ENCODE results near the gene VEGFD. TPM values are rescaled to one million over a fixed set of nuclear protein-coding genes. Genes with fewer than 3 reads are reported as not detected.

Gene VEGFD, protein sequence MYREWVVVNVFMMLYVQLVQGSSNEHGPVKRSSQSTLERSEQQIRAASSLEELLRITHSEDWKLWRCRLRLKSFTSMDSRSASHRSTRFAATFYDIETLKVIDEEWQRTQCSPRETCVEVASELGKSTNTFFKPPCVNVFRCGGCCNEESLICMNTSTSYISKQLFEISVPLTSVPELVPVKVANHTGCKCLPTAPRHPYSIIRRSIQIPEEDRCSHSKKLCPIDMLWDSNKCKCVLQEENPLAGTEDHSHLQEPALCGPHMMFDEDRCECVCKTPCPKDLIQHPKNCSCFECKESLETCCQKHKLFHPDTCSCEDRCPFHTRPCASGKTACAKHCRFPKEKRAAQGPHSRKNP
- 0.64 and 0.67 TPM in 2 replicates for total RNA-seq
- 0.40 and 0.45 TPM in 2 replicates for polyA plus RNA-seq
- 0.48 and 0.74 TPM in 2 replicates for polyA plus RNA-seq (2011; cell fraction: cytosol; rRNA removed)
- 7.5 and 10.7 TPM in 2 replicates for polyA plus RNA-seq (2011; cell fraction: nucleus; rRNA removed)
- 0.22 and 0.35 TPM in 2 replicates for polyA plus RNA-seq (2012)
- 0.72 and 1.0 TPM in 2 replicates for polyA minus RNA-seq
- polyA minus RNA-seq (2011; cell fraction: cytosol; rRNA and poly(A)+ RNA removed): not detected
- polyA minus RNA-seq (2011; cell fraction: nucleus; rRNA and poly(A)+ RNA removed): 2.5 and 4.5 TPM in 2 replicates
- Bru-seq, nascent RNA: percentile 63 among the genes with signal in this experiment
- BruChase-seq, experiment 1, labeled RNA remaining after a 6-hour chase: percentile 50 among the genes with signal in this experiment
- percentile 49 among the genes with signal in this experiment for BruChase-seq, experiment 2, labeled RNA remaining after a 2-hour chase
- long read RNA-seq: 0 reads

DNA sequence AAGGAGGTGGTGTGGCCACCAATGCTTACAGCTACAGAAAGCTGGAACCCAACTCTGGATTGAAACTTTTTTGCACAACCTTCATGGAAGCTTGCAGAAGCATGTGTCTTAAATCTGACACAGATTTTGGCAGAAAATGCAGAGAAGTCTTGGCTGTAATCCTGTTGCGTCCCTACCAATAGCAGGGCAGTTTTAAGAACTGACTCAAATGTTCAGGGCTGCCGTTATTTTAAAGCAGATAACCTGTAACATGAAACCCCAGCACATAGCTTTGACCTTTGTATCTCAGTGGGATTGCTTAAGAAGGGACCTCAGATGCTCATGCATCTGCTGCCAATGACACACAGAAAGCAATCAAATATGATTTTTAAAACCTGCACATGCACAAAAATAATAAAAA, at the start of gene VEGFD:
TSS of gene VEGFD (minus strand) at position 110 of the 400 bp plus-strand sequence. CDS start 467 bp downstream, outside the sequence.
- POLR2A ChIA-PET: no interaction called here

DNA sequence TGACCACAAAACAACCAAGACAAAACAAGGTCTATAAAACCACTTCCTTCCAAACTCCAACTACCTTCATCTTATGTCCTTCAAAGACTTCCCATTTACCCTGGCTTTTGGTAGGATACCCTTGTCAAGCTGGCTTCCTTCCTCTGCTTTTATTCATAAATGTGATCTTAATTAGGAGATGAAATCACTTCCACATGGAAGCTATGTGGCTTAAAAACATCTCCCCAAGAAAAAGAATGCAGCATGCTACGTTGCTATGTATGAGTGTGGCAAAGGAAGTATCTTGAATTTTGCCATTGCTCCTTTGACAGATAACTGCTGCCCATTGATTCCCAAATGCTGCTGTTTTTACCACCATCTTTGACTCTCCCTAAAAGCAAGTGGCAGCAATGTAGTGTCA, 46.4 kb upstream of the VEGFD start:
- CTCF ChIA-PET: no interaction called here
- BruUV-seq (replicated peaks): no TSS peak

More for the DNA sequence above, at the start of gene VEGFD:
- H3K9me3 ChIP-seq (replicated peaks; ENCODE audit: control insufficient read depth, insufficient read depth, low read length): no peaks in the 10 kb centered on the region
- no TSS peak for BruUV-seq (replicated peaks)
- H3K9ac ChIP-seq (replicated peaks; ENCODE audit: extremely low read depth, insufficient read depth, low read length): no peak within 1 kb of the TSS
- H3K4me2 ChIP-seq (ENCODE audit: insufficient read depth, low read length): no peak within 1 kb of the TSS
- H3K9me1 ChIP-seq (replicated peaks; ENCODE audit: control insufficient read depth, extremely low read depth, insufficient read depth, low read length): no peaks in the 10 kb centered on the region
- CTCF ChIA-PET: no interaction called here
- no peaks in the 10 kb centered on the region for H3K79me2 ChIP-seq (ENCODE audit: control insufficient read depth, insufficient read depth, low read length)
- FAIRE-seq (no peak), DNase-seq (ENCODE audit: low read depth, low spot score) (no peak)
- no peak within 1 kb of the TSS for H3K27ac ChIP-seq (ENCODE audit: insufficient read depth, low read depth, low read length)
- no peaks in the 10 kb centered on the region for H3K36me3 ChIP-seq (ENCODE audit: control insufficient read depth in 2 of 2, extremely low read depth in 1 of 2, insufficient read depth in 2 of 2, low read length in 2 of 2)
- dilution Hi-C loops (cut with MboI; ENCODE audit: extremely low pct_ligation_motif_present, low sequenced_read_pairs): no loop called here
- no peaks in the 10 kb centered on the region for H3K27me3 ChIP-seq (ENCODE audit: control insufficient read depth in 2 of 2, insufficient read depth in 2 of 2, low read length in 2 of 2)
- no peak within 1 kb of the TSS for H3K4me3 ChIP-seq (replicated peaks in 1 of 3; ENCODE audit: insufficient read depth in 1 of 3, low read depth in 1 of 3, low read length in 3 of 3)
- TF ChIP-seq POLR2AphosphoS5 (IDR thresholded peaks at IDR 0.05; ENCODE audit: insufficient read depth, low read depth, low read length) (no peak), POLR2A (IDR thresholded peaks at IDR 0.05; ENCODE audit: low read depth, low read length) (no peak), GATA2 (IDR thresholded peaks at IDR 0.05; ENCODE audit: insufficient read depth, insufficient read length, low read depth, low read length) (no peak), EZH2 (IDR thresholded peaks at IDR 0.05; ENCODE audit: borderline replicate concordance, low read depth, low read length, severe bottlenecking) (no peak)
- no peak within 1 kb of the TSS for H2AFZ ChIP-seq (ENCODE audit: low read depth, low read length)
- intact Hi-C loops (cut with micrococcal nuclease): no loop called here
- H4K20me1 ChIP-seq (replicated peaks; ENCODE audit: control insufficient read depth, extremely low read depth, insufficient read depth, low read length): no peaks in the 10 kb centered on the region
- peaks cover under 1% of the 10 kb centered on the region for H3K4me1 ChIP-seq (ENCODE audit: control insufficient read depth, extremely low read depth, insufficient read depth, low read length)

More for the DNA sequence above, 46.4 kb upstream of the VEGFD start:
- Histone ChIP-seq H3K9me3 (replicated peaks; ENCODE audit: control insufficient read depth, insufficient read depth, low read length) (no peaks in the 10 kb centered on the region), H3K36me3 (ENCODE audit: control insufficient read depth in 2 of 2, extremely low read depth in 1 of 2, insufficient read depth in 2 of 2, low read length in 2 of 2) (peaks cover 0 to 2% of the 10 kb centered on the region in 2 experiments), H3K4me3 (replicated peaks in 1 of 3; ENCODE audit: insufficient read depth in 1 of 3, low read depth in 1 of 3, low read length in 3 of 3) (no peak overlapping the region), H2AFZ (ENCODE audit: low read depth, low read length) (no peak overlapping the region), H3K9ac (replicated peaks; ENCODE audit: extremely low read depth, insufficient read depth, low read length) (no peak overlapping the region), H3K4me2 (ENCODE audit: insufficient read depth, low read length) (no peak overlapping the region), H3K4me1 (ENCODE audit: control insufficient read depth, extremely low read depth, insufficient read depth, low read length) (peaks cover 4% of the 10 kb centered on the region), H3K9me1 (replicated peaks; ENCODE audit: control insufficient read depth, extremely low read depth, insufficient read depth, low read length) (no peaks in the 10 kb centered on the region), H3K27me3 (ENCODE audit: control insufficient read depth in 2 of 2, insufficient read depth in 2 of 2, low read length in 2 of 2) (no peaks in the 10 kb centered on the region), H3K79me2 (ENCODE audit: control insufficient read depth, insufficient read depth, low read length) (peaks cover 17% of the 10 kb centered on the region), H4K20me1 (replicated peaks; ENCODE audit: control insufficient read depth, extremely low read depth, insufficient read depth, low read length) (no peaks in the 10 kb centered on the region), H3K27ac (ENCODE audit: insufficient read depth, low read depth, low read length) (no peak overlapping the region)
- TF ChIP-seq JUN (IDR thresholded peaks at IDR 0.05; ENCODE audit: borderline replicate concordance, insufficient read depth, insufficient read length, low read depth) (no peak), EZH2 (IDR thresholded peaks at IDR 0.05; ENCODE audit: borderline replicate concordance, low read depth, low read length, severe bottlenecking) (no peak), POLR2AphosphoS5 (IDR thresholded peaks at IDR 0.05; ENCODE audit: insufficient read depth, low read depth, low read length) (no peak), GATA2 (IDR thresholded peaks at IDR 0.05; ENCODE audit: insufficient read depth, insufficient read length, low read depth, low read length) (no peak), POLR2A (IDR thresholded peaks at IDR 0.05; ENCODE audit: low read depth, low read length) (no peak), MYC (IDR thresholded peaks at IDR 0.05; ENCODE audit: low read depth, low read length) (no peak), FOS (IDR thresholded peaks at IDR 0.05; ENCODE audit: borderline replicate concordance, insufficient read depth, low read length) (no peak)
- TF ChIP-seq, protein P1, sequence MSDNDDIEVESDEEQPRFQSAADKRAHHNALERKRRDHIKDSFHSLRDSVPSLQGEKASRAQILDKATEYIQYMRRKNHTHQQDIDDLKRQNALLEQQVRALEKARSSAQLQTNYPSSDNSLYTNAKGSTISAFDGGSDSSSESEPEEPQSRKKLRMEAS (IDR thresholded peaks at IDR 0.05; ENCODE audit: insufficient read depth, insufficient read length): no peak
- TF ChIP-seq, protein P2, sequence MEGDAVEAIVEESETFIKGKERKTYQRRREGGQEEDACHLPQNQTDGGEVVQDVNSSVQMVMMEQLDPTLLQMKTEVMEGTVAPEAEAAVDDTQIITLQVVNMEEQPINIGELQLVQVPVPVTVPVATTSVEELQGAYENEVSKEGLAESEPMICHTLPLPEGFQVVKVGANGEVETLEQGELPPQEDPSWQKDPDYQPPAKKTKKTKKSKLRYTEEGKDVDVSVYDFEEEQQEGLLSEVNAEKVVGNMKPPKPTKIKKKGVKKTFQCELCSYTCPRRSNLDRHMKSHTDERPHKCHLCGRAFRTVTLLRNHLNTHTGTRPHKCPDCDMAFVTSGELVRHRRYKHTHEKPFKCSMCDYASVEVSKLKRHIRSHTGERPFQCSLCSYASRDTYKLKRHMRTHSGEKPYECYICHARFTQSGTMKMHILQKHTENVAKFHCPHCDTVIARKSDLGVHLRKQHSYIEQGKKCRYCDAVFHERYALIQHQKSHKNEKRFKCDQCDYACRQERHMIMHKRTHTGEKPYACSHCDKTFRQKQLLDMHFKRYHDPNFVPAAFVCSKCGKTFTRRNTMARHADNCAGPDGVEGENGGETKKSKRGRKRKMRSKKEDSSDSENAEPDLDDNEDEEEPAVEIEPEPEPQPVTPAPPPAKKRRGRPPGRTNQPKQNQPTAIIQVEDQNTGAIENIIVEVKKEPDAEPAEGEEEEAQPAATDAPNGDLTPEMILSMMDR (IDR thresholded peaks at IDR 0.05; ENCODE audit: extremely low read depth in 1 of 2, insufficient read depth in 1 of 2, low read depth in 1 of 2, low read length in 2 of 2): no peak
- dilution Hi-C loops (cut with MboI; ENCODE audit: extremely low pct_ligation_motif_present, low sequenced_read_pairs) (no loop called here), intact Hi-C loops (cut with micrococcal nuclease) (no loop called here)
- POLR2A ChIA-PET: no interaction called here
- DNase-seq (ENCODE audit: low read depth, low spot score): peak; percentile 28
- peak; percentile 71 for FAIRE-seq
